ENCODE results near the gene CNOT4.
"Not testable (repeated sequence)": the region's sequence is repeated elsewhere in the genome, so short reads cannot be mapped to it uniquely, and the experiment has no call there.

Gene CNOT4

GRCh38 chr7:135454060-135454459, 55.8 kb downstream of the CNOT4 start:
- no peak for DNase-seq (ENCODE audit: low read depth)

DNA sequence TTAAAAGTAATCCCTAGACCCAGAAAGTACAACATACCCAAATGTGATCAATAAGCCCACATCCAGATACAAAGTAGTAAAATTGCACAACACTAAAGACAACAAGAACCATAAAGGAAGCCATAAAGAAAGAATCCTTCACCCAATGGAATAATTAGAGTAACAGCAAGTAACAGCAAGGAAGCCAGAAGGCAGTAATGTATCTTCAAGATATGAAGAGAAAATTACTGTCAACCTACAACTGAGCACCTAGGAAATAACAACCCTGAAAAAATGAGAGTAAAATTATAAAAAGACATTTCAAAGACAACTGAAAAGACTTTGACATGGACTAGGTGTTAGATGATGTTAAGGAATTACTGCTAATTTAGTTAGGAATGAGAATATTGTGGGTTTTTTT, 60.5 kb downstream of the CNOT4 start:
- DNase-seq (ENCODE audit: low read depth): no peak

DNA sequence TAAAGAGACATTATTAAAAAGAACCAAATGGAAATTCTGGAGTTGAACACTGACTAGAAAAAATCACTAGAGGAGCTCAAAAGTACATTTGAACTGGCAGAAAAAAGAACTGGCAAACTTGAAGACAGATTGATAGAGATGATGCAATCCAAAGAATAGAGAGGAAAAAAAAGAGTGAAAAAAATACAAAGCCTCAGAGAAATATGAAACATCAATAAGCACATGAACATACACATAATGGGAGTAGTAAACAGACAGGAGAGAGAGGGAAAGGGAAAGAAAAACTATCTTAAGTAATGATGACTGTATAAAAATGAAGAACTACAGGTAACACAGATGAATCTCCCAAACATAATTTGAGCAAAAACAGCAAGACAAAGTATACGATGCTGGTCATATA, 61.1 kb downstream of the CNOT4 start:
- no peak for DNase-seq (ENCODE audit: low read depth)

- no peak for DNase-seq (ENCODE audit: low read depth)
These were observed 62.2 kb downstream of the CNOT4 start for GRCh38 chr7:135447748-135448147.

- no peak for DNase-seq (ENCODE audit: low read depth)
These were observed 64.2 kb downstream of the CNOT4 start for GRCh38 chr7:135445690-135446089.

DNA sequence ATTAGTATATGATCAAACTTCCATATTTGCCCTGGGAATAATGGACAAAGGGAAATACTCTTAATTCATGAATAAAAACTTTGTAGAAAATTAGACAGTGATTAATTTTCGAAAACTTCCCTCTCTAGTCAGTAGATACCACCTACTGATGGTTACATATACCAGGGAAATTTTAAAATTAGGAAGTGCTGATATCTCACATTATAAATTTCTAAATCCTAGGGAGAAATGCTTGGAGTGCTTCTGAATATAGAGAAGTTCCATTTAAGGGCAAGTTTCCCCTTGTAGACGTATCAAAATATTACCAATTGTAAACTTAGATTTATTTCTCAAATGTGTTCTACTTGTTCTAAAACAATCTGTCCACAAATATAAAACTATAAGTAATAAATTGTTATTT, 64.6 kb downstream of the CNOT4 start:
- DNase-seq (ENCODE audit: low read depth): not testable (repeated sequence)

- DNase-seq (ENCODE audit: low read depth): no peak
These were observed 68.1 kb downstream of the CNOT4 start for GRCh38 chr7:135441791-135442190.

- DNase-seq (ENCODE audit: low read depth): no peak
These were observed 75.9 kb downstream of the CNOT4 start for GRCh38 chr7:135434047-135434446.

DNA sequence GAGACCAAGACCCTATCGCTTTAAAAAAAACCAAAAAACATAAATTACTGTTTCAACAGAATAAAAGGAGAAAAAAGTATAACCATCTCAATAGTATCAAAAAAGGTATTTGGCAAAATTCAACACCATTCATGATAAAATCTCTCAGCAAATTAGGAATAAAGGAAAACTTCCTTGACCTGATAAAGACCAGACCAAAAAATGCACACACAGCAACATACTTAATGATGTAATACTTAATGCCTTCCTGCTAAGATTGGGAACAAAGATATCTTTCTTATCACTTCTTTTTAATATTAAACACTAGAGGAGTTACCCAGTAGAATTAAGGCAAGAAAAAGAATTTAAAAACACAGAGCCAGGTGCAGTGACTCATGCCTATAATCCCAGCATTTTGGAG, 79.3 kb downstream of the CNOT4 start:
- DNase-seq (ENCODE audit: low read depth): no peak

DNA sequence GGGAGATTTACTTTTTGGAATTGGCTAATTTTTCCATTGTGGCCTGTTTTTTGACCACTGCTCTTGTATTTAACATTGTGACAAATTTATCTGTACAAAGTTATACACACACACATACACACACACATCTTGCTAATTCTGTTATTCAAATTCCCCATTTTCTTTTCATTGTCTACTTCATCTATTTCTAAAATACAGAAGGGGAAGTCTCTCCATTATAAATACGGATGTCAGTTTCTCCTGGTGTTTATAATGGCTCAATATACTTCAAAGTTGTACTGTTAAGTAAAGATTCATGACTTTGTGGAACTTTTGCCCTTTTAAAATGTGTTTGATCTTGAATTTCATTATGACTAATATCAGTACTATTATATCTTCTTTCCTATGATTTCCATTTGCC, 81.0 kb downstream of the CNOT4 start:
- DNase-seq (ENCODE audit: low read depth): no peak

- DNase-seq (ENCODE audit: low read depth): no peak
These were observed 81.9 kb downstream of the CNOT4 start for GRCh38 chr7:135428011-135428410.

GRCh38 chr7:135427166-135427565, 82.7 kb downstream of the CNOT4 start:
- no peak for DNase-seq (ENCODE audit: low read depth)

GRCh38 chr7:135425036-135425435, 84.9 kb downstream of the CNOT4 start:
- DNase-seq (ENCODE audit: low read depth): no peak

GRCh38 chr7:135420786-135421185, 89.1 kb downstream of the CNOT4 start:
- DNase-seq (ENCODE audit: low read depth): no peak

DNA sequence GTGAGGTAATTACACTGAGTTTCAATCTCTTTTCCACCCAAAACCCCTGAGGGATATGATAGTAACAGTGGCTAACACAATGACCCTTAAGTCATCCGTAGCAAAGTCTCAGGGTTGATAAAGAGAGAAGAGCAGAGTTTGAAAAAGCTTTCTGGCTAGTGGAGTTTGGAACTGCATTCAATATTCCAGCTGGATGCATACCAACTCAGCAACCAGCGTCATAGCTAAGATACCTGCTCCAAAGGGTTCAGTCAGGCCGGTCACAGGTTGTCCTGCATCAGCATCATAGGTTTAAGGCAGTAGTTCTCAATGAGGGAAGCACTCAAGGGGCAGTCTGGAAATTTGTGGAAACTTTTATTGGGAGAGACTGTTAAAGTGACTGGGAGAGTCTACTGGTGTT, 93.5 kb downstream of the CNOT4 start:
- DNase-seq (ENCODE audit: low read depth): no peak

GRCh38 chr7:135414850-135415439, 95.0 kb downstream of the CNOT4 start:
- DNase-seq (ENCODE audit: low read depth): no peak

DNA sequence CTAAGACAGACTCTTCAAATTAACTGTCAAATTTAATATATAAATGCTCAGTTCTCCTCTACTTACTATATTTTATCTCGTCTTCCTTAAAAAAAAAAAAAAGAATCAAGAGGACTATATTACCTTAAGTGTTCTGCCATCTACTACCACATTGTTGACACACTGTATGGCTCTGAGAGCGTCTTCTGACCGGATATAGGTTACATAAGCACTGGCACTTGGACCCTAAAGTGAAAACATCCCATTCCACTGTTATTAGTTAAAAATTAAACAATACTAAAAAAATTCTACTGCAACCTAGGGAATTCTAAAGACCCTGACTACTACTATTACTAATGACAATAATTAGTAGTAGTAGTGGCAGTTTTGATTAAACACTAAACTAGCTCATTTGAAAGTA, 95.7 kb downstream of the CNOT4 start:
- no peak for DNase-seq (ENCODE audit: low read depth)

DNA sequence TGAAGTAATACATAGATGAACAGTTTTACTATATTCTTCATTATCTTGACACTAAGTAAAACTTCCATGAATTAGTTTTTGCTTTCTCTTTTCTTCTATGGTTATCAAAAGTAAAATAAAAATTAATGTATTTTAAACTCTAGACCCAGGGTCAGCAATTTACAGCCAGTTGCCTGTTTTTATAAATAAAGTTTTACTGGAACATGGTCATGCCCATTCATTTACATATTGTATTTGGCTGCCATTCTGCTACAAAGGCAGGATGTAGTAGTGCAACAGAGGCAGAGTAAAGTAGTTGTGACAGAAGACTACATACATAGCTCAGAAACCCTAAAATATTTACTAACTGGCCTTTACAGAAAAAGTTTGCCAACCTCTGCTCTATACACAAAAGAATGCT, 98.8 kb downstream of the CNOT4 start:
- DNase-seq (ENCODE audit: low read depth): no peak

- no peak for DNase-seq (ENCODE audit: low read depth)
These were observed 99.4 kb downstream of the CNOT4 start for GRCh38 chr7:135410543-135410942.

- DNase-seq (ENCODE audit: low read depth): no peak
These were observed 99.9 kb downstream of the CNOT4 start for GRCh38 chr7:135409845-135410542.

GRCh38 chr7:135407884-135408283, 102.0 kb downstream of the CNOT4 start:
- no peak for DNase-seq (ENCODE audit: low read depth)

DNA sequence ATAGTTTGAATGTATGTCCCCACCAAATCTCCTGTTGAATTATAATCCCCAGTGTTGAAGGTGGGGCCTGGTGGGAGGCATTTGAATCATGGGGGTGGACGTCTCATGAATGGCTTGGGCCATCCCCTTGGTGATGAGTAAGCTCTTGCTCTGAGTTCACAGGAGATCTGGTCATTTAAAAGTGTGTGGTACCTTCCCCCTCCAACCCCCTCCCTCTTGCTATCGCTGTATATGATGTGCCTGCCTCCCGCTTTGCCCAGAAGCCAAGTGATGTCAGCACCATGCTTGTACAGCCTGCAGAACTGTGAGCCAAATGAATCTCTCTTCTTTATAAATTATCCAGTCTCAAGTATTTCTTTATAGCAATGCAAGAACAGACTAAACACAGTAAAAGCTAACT, 103.0 kb downstream of the CNOT4 start:
- no peak for DNase-seq (ENCODE audit: low read depth)

DNA sequence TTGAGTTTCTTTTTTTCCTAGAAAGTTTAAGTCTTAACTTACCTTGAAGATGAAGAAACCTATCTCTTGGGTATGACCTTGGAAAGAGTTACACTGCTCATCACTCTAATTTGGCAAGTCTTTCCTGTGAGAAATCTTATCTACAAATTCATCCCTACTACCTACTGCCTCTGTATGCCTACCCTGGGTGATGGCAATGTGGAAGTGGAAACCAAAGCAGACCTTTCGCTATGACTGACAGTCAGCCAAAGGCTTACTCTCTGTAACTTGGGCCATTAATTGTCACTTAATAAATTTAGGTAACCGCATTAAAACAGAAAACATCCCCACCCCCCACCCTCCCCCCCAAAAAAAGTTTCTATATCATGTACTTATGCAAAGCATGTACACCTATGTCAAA, 103.9 kb downstream of the CNOT4 start:
- DNase-seq (ENCODE audit: low read depth): no peak

DNA sequence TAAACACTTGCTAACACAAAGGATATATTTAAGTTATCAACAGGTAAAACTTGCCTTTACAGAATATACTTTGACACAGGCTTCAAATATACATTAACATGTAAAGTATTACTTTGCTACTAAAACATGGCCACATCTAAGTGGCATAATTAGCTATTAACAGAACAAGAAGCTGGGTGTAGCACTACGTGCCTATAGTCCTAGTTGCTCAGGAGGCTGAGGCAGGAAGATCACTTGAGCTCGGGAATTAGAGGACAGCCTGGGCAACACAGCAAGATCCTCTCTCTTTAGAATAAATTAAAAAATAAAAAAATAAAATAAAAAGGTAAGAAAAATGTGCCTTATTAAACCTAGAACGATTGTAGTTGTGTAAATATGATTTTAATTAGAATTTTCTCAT, 106.6 kb downstream of the CNOT4 start:
- no peak for DNase-seq (ENCODE audit: low read depth)

All from activated T-helper 1 cell treated with Interleukin-2 at 50 U/mL for 16 hours (primary cell).